ENCODE measurements around the gene RFPL1. TPM values are rescaled to one million over a fixed set of nuclear protein-coding genes. Genes with fewer than 3 reads are reported as not detected.

The RFPL1 gene
- total RNA-seq, 1 donor from 2014 or later, result not detected

GRCh38 chr22:29449296-29449875 is 11.0 kb downstream of the RFPL1 start:
- no peak for TF ChIP-seq CTCF (IDR thresholded peaks at IDR 0.05)
- Mint-ChIP-seq H3K27ac (no peak overlapping the region), H3K27me3 (peaks cover 2% of the 10 kb centered on the region), H3K4me3 (no peak overlapping the region), H3K9me3 (no peaks in the 10 kb centered on the region), H3K4me1 (no peaks in the 10 kb centered on the region), H3K36me3 (ENCODE audit: low read depth) (no peaks in the 10 kb centered on the region)
- no peak for DNase-seq
- POLR2A ChIA-PET, result interaction anchor here (0.6 kb wide), 1 partner anchor 150 kb away, joined by 4 read pairs; no protein-coding TSS in a partner anchor
- no peak for ATAC-seq (ENCODE audit: low read depth)
- intact Hi-C loops (cut with micrococcal nuclease), result no loop called here
- CTCF ChIA-PET, result no interaction called here

- Mint-ChIP-seq H3K4me1 (no peaks in the 10 kb centered on the region), H3K36me3 (ENCODE audit: low read depth) (no peaks in the 10 kb centered on the region), H3K4me3 (no peak overlapping the region), H3K9me3 (no peaks in the 10 kb centered on the region), H3K27me3 (peaks cover 2% of the 10 kb centered on the region), H3K27ac (no peak overlapping the region)
- TF ChIP-seq CTCF (IDR thresholded peaks at IDR 0.05), result no peak
- CTCF ChIA-PET, result no interaction called here
- intact Hi-C loops (cut with micrococcal nuclease), result no loop called here
- POLR2A ChIA-PET, result no interaction called here
- no peak for DNase-seq
- ATAC-seq (ENCODE audit: low read depth), result no peak
Measured at GRCh38 chr22:29450222-29450621, 11.8 kb downstream of the RFPL1 start.

DNA sequence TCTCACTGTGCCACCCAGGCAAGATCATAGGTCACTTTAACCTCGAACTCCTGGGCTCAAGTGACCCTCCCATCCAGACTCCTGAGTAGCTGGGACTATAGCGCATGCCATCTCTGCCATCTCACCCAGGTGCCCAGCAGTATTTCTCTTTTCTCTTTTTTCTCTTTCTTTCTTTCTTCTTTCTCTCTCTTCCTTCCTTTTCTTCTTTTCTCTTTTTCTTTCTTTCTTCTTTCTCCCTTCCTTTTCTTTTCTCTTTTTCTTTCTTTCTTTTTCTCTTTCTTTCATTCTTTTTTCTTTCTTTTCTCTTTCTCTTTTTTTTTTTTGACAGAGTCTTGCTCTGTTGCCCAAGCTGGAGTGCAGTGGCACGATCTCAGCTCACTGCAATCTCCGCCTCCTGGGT is 13.5 kb downstream of the RFPL1 start:
- TF ChIP-seq CTCF (IDR thresholded peaks at IDR 0.05), result no peak
- CTCF ChIA-PET, result no interaction called here
- intact Hi-C loops (cut with micrococcal nuclease), result no loop called here
- no peak overlapping the region for H3K4me3 Mint-ChIP-seq
- POLR2A ChIA-PET, result no interaction called here
- H3K9me3 Mint-ChIP-seq, result no peaks in the 10 kb centered on the region
- ATAC-seq (ENCODE audit: low read depth), result no peak
- H3K4me1 Mint-ChIP-seq, result no peaks in the 10 kb centered on the region
- peaks cover 2% of the 10 kb centered on the region for H3K27me3 Mint-ChIP-seq
- no peaks in the 10 kb centered on the region for H3K36me3 Mint-ChIP-seq (ENCODE audit: low read depth)
- no peak overlapping the region for H3K27ac Mint-ChIP-seq
- no peak for DNase-seq

DNA sequence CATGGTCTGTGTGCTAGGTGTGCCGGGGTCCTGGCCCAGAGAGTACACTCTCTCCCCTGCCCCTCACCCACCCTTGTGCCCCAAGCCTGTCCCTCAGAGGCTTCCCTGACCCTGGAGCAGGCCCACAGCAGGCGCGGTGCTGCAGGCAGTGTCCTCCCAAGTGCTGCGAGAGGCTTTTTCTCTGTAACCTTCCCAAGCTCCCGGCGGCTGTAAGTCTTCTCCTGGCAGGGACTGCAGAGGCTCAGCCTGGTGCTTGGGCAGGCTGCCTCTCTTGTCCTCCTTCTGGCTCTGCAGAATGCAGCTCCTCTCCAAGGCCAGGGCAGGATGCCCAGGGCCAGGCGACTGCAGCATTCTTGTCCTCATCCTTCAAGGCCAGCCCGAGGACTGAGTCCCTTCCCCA is 15.9 kb downstream of the RFPL1 start:
- ATAC-seq (ENCODE audit: low read depth) (no peak), DNase-seq (no peak)
- Mint-ChIP-seq H3K36me3 (ENCODE audit: low read depth) (no peaks in the 10 kb centered on the region), H3K4me1 (no peaks in the 10 kb centered on the region), H3K27ac (no peak overlapping the region), H3K27me3 (no peaks in the 10 kb centered on the region), H3K4me3 (no peak overlapping the region), H3K9me3 (no peaks in the 10 kb centered on the region)
- TF ChIP-seq CTCF (IDR thresholded peaks at IDR 0.05), result no peak
- POLR2A ChIA-PET, result no interaction called here
- intact Hi-C loops (cut with micrococcal nuclease), result no loop called here
- CTCF ChIA-PET, result no interaction called here

GRCh38 chr22:29456211-29456671 is 17.9 kb downstream of the RFPL1 start:
- ChIA-PET CTCF (no interaction called here), POLR2A (no interaction called here)
- Mint-ChIP-seq H3K4me3 (no peak overlapping the region), H3K4me1 (no peaks in the 10 kb centered on the region), H3K27me3 (no peaks in the 10 kb centered on the region), H3K27ac (no peak overlapping the region), H3K36me3 (ENCODE audit: low read depth) (no peaks in the 10 kb centered on the region), H3K9me3 (no peaks in the 10 kb centered on the region)
- DNase-seq (no peak), ATAC-seq (ENCODE audit: low read depth) (no peak)
- no peak for TF ChIP-seq CTCF (IDR thresholded peaks at IDR 0.05)
- intact Hi-C loops (cut with micrococcal nuclease), result no loop called here
